ENCODE data around the gene UGT1A7.

UGT1A7 gene

DNA sequence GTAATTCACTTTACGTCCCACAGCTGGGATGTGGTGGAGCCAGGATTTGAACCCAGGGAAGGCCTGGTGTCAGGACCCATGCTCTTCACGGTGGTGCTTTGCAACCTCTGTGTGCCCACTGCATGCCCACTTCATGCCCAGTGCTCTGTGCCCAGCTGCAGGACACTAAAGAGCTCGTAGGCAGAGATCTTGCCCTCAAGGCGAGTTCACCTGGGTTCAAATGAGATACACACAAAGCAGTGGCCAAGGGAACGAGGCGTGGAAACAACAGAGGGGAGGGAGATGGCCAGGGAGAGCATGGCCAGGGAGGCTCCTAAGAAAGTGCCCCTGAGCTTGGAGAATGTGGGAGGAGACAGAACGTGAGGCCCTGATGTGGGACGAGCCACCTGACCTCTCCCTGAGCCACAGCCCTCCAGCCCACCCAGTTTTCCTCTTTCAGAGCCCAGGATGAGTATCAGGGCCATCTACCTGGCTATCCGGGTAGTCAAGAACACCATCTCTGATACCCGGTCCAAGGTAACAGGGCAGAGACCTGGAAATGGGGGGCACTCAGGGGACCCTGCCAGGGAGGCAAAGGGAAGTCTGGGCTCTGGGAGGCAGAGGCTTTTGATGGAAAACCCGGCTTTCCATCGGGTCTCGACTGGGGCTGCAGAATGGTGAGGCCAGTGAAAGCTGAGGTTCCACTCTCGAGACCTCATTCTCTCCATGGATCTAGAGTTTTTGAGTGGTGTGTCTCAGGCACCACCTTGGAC is 116.8 kb downstream of the UGT1A7 start:
- no peak for TF ChIP-seq CTCF (conservative IDR thresholded peaks at IDR 0.05; ENCODE audit: low read length)
- no peak for TF ChIP-seq EZH2phosphoT487 (IDR thresholded peaks at IDR 0.05; ENCODE audit: borderline replicate concordance)
- Histone ChIP-seq H3K27me3 (ENCODE audit: insufficient read depth, low read length, poor library complexity, severe bottlenecking) (no peaks in the 10 kb centered on the region), H2AFZ (ENCODE audit: low read length) (no peak overlapping the region)

DNA sequence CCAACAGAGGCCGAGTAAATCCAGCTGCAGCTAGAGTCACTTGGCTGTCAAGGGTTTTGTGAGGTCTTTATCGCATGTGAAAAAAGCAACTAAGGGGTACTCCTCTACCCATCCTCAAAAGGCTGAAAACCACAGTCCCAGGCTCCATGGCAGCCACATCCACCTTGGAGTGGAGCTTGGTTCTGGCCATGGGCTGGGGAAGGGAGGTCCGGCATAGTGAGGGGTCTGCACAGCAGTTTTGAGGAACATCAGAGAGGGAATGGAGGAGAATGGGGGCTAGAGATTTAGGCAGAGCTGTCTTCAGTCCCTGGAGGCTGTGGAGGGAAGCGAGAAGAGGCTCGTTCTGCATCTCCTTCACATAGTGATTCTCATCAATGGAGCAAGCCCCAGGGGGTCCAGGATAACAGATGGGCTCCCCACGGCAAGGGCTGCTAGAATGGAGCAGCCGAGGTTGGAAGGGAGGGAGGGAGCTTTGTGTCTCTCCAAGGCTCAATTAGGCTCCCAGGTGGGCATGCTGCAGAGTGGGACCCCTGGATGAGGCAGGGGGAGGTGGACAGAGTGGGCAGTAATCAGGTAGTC is 117.5 kb downstream of the UGT1A7 start:
- Histone ChIP-seq H3K9me2 (replicated peaks; ENCODE audit: low read depth, low read length) (no peaks in the 10 kb centered on the region), H3K4me2 (ENCODE audit: low read depth, low read length, poor library complexity, severe bottlenecking) (no peak overlapping the region), H3K79me2 (ENCODE audit: insufficient read depth, low read length) (no peaks in the 10 kb centered on the region), H3K4me3 (ENCODE audit: low read length, poor library complexity, severe bottlenecking) (no peak overlapping the region), H3K4me1 (ENCODE audit: insufficient read depth, low read length, poor library complexity, severe bottlenecking) (no peaks in the 10 kb centered on the region), H3K27me3 (ENCODE audit: insufficient read depth, low read length, poor library complexity, severe bottlenecking) (no peaks in the 10 kb centered on the region), H3K9me3 (ENCODE audit: insufficient read depth, low read depth, low read length) (no peaks in the 10 kb centered on the region), H3K9ac (ENCODE audit: low read depth, low read length, poor library complexity, severe bottlenecking) (no peak overlapping the region), H3F3A (ENCODE audit: low read depth) (no peaks in the 10 kb centered on the region), H4K20me1 (ENCODE audit: insufficient read depth, low read length, poor library complexity, severe bottlenecking) (no peaks in the 10 kb centered on the region), H2AFZ (ENCODE audit: low read length) (no peak overlapping the region), H3K36me3 (ENCODE audit: insufficient read depth, low read length) (no peaks in the 10 kb centered on the region)
- TF ChIP-seq EZH2phosphoT487 (IDR thresholded peaks at IDR 0.05; ENCODE audit: borderline replicate concordance) (no peak), CTCF (conservative IDR thresholded peaks at IDR 0.05; ENCODE audit: low read length) (no peak)

More for the DNA sequence above, 116.8 kb downstream of the UGT1A7 start:
- Histone ChIP-seq H3K4me1 (ENCODE audit: insufficient read depth, low read length, poor library complexity, severe bottlenecking) (no peaks in the 10 kb centered on the region), H3K4me2 (ENCODE audit: low read depth, low read length, poor library complexity, severe bottlenecking) (no peak overlapping the region), H4K20me1 (ENCODE audit: insufficient read depth, low read length, poor library complexity, severe bottlenecking) (no peaks in the 10 kb centered on the region), H3K9ac (ENCODE audit: low read depth, low read length, poor library complexity, severe bottlenecking) (no peak overlapping the region), H3F3A (ENCODE audit: low read depth) (no peaks in the 10 kb centered on the region), H3K9me3 (ENCODE audit: insufficient read depth, low read depth, low read length) (no peaks in the 10 kb centered on the region), H3K4me3 (ENCODE audit: low read length, poor library complexity, severe bottlenecking) (no peak overlapping the region), H3K79me2 (ENCODE audit: insufficient read depth, low read length) (no peaks in the 10 kb centered on the region), H3K9me2 (replicated peaks; ENCODE audit: low read depth, low read length) (no peaks in the 10 kb centered on the region), H3K36me3 (ENCODE audit: insufficient read depth, low read length) (no peaks in the 10 kb centered on the region)

GRCh38 chr2:233799716-233800115 is 118.0 kb downstream of the UGT1A7 start:
- H3K79me2 ChIP-seq (ENCODE audit: insufficient read depth, low read length): no peaks in the 10 kb centered on the region
- no peaks in the 10 kb centered on the region for H3K4me1 ChIP-seq (ENCODE audit: insufficient read depth, low read length, poor library complexity, severe bottlenecking)
- no peaks in the 10 kb centered on the region for H3K36me3 ChIP-seq (ENCODE audit: insufficient read depth, low read length)
- H3K4me2 ChIP-seq (ENCODE audit: low read depth, low read length, poor library complexity, severe bottlenecking): no peak overlapping the region
- no peak overlapping the region for H2AFZ ChIP-seq (ENCODE audit: low read length)
- no peak for TF ChIP-seq EZH2phosphoT487 (IDR thresholded peaks at IDR 0.05; ENCODE audit: borderline replicate concordance)
- no peak for TF ChIP-seq CTCF (conservative IDR thresholded peaks at IDR 0.05; ENCODE audit: low read length)
- H3K27me3 ChIP-seq (ENCODE audit: insufficient read depth, low read length, poor library complexity, severe bottlenecking): no peaks in the 10 kb centered on the region
- no peak overlapping the region for H3K4me3 ChIP-seq (ENCODE audit: low read length, poor library complexity, severe bottlenecking)
- no peaks in the 10 kb centered on the region for H3F3A ChIP-seq (ENCODE audit: low read depth)
- H3K9ac ChIP-seq (ENCODE audit: low read depth, low read length, poor library complexity, severe bottlenecking): no peak overlapping the region
- H3K9me3 ChIP-seq (ENCODE audit: insufficient read depth, low read depth, low read length): no peaks in the 10 kb centered on the region
- no peaks in the 10 kb centered on the region for H3K9me2 ChIP-seq (replicated peaks; ENCODE audit: low read depth, low read length)
- no peaks in the 10 kb centered on the region for H4K20me1 ChIP-seq (ENCODE audit: insufficient read depth, low read length, poor library complexity, severe bottlenecking)

Measured in Loucy (cell line).